HUDEP-2 (cell line): ENCODE results near the gene RAET1E.
"Not testable (repeated sequence)": the region's sequence is repeated elsewhere in the genome, so short reads cannot be mapped to it uniquely, and the experiment has no call there.

Source experiments
- DNase-seq, 76 experiments: peaks; one replicate each; lab custom pipeline; 2025; ENCODE audit not compliant: unreplicated experiment in 76 of 76; lab: John Stamatoyannopoulos, UW

Gene RAET1E

DNA sequence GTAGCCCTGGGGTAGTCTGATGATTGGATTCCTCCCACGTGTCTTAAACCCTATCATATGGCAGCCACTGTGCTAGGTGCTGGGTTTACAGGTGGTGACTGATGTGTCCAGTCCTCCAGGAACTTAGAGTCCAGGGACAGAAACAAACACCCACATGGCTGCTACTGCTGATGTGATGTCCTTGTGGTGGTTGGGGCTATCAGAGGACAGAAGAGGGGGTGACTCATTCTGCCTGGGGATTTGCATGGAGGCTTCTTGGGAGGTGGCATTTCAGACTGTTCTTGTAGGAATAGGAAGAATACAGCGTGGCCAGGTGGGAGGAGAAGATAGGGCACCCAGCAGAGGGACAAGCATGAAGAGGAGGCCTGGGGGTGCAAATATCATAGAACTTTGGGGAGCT is 15.2 kb upstream of the RAET1E start:
- DNase-seq, result no peak

DNA sequence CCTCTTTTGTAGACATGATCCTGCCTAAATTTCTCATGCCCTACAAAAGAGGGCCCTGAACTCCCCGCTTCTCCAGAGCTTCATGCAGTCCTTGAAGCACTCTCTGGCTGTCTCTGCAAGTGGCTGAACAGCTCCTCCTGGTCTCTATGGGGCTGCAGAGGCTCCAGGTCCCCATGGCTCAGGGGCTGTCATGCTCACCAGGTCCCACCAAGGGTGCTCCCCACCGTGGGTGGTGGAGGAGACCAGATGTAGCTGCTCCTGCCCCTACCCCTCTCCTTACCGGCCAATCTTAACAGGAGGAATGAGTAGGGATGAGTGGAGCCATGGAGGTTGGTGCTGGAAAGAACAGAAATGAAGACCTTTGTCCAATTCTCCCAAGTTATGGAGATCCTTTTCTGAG is 14.8 kb upstream of the RAET1E start:
- DNase-seq, result not testable (repeated sequence)

DNA sequence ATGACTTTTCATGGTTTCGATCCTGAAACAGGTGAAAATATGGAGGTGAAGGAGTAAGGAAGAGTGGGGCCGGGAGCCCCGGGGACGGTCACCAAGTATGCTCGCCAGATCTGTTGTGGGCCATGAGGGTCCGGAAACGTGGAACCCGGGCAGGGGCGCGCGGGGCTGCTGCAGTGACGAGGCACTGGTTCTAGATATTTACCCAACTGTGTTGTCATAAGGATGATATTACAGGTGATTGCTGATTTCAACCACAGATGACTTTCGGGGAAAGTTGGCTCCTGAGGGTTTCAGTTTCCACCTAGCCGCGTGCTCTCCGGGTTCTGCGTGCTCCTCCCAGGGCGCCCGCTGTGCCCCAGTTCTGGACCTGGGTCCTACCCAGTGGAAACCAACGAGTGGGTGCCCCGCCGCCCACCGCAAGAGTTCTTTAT is 12.8 kb upstream of the RAET1E start:
- DNase-seq, result no peak

DNA sequence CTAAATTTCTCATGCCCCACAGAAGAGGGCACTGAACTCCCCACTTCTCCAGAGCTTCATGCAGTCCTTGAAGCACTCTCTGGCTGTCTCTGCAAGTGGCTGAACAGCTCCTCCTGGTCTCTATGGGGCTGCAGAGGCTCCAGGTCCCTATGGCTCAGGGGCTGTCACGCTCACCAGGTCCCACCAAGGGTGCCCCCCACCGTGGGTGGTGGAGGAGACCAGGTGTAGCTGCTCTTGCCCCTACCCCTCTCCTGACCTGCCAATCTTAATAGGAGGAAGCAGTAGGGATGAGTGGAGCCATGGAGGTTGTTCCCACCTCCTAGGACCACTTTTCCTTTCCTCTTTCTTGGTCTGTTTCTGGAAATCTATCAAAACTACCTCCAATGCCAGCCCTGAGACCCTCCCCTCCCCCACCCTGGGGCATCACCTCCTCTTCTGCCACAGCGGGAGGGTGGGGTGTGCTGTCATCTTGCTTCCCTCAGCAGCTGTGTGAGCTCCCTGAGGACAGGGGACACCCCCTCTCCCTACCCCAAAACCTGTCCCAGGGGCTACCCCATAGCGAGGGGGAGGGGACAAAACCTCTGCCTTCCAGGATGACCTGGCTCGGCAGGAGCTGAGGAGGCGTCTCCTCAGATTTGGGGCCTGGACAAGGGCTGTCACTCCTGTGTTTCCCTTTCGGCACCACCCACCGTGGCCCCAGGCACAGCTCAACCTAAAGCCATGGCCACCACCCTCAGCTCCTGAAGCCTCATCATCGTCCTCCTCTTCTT is 12.0 kb upstream of the RAET1E start:
- DNase-seq, result no peak

DNA sequence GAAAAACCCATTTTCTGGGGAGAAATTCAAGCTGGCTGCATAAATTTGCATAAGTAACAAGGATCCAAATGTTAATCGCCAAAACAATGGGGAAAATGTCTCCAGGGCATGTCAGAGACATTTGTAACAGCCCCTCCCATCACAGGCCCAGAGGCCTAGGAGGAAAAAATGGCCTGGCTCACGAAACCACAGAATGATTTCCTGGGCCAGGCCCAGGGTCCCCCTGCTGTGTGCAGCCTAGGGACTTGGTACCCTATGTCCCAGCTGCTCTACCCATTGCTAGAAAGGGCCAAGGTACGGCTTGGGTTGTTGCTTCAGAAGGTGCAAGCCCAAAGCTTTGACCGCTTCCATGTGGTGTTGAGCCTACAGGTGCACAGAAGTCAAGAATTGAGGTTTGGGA is 10.6 kb upstream of the RAET1E start:
- not testable (repeated sequence) for DNase-seq

DNA sequence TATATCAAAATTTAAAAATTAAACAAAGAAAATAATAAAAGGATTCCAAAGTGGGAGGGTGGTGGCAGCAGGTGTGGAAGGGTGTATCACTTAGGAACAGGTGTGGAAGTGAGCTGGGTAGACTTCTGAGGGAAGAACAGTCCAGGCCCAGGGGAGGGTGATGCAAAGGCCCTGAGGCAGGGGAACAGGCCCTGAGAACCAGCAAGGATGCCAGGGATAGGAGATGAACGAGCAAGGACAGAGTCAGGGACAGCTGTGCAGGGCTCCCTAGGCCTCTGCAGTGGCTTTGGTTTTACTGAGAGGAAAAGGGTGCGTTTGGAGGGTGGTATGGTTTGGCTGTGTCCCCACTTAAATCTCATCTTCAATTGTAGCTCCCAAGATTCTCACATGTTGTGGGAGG is 9.4 kb upstream of the RAET1E start:
- no peak for DNase-seq

DNA sequence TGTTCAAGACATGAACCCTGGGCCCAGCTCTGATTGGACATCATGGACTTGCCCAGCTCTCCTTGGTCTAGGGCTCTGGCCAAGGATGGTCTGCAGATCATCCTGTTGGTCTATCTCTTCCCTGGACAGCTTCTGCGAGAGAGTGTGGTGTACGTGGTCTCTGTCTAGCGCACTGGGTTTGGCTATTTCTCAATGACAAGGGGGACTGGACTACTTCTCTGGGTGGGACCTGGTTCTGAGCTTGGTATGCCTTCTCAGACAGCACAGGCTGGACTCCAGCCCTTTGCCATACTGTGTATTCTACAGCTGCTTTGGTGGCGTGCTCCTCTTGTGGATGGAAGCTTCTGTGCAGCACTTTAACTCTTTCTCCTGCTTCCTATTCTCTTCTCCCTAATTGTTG is 8.5 kb upstream of the RAET1E start:
- no peak for DNase-seq

DNA sequence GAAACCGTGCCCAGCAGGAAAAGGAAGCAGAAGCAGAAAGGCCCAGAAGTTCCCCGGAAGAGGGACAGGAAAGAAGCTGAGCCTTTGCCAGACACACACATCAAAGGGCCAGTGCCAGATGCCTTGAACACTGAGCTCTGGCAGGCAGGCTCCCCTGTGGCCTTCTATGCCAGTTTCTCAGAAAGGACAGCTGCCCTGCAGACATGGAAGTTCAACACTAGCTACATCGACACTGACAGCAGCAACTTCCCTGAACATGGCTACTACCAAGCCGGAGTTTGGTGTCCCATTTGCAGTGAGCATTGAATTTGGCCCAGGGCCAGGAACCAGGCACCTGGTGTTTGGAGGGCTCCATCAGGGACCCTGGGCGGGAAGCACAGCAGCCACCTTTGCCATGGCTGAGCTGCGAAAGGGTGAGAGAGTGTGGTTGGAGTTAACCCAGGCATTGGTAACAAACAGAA is 8.0 kb upstream of the RAET1E start:
- no peak for DNase-seq

DNA sequence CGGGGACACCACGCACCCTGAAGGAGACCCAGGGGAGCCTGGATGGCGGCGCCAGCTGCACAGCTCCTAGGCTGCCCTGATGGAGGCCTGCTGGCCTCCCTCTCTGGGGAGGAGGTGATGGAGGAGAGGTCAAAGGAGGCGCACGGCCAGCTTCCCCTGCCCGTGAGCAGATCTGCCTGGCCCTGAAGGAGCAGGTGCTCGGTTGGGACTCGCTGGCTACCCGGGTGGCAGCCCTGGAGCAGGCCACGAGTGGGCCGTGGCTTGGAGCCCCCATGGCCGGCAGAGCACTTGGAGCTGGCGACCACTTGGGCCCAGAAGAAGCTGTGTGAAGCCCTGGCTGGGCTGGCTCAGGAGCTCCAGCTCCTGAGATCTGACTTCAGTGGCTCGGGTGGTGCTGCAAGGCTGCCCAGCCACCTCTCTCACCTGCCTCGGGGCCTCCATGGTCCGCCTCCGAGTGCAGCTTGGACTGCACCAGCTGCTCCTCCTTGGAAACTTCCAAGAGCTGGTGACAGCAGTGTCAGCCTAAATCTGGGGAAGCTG is 7.5 kb upstream of the RAET1E start:
- no peak for DNase-seq

DNA sequence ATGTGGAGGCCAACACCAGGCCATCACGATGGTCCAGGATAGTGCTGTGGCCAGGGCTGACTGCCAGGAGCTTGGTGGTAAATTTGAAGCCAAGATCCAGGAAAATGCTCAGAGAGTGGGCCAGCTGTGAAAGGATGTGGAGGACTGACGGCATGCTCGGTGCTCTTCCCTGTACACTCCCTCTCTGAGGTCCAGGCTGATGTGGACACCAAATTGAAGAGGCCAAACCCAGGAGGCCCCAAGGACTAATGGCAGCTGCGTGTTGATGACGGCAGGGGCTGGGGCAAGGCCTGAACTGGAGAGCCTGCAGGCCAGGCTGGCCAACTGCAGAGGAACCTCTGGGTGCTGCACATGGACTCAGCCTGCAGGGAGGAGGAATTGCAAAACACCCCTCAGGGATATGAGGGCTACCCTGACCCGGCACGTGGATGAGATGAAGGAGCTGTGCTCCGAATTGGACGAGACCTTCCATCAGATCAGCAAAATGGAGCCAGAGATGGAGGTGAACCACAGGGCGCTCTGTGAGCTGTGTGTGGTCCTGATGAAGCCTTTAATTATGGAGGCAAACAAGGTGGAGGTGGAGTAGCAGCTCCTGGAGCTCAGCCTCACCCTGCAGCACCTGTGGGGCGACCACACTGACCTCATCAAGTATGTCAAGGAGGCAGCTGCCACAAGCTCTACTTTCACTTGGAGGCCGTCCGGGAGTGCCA is 6.9 kb upstream of the RAET1E start:
- DNase-seq, result no peak

DNA sequence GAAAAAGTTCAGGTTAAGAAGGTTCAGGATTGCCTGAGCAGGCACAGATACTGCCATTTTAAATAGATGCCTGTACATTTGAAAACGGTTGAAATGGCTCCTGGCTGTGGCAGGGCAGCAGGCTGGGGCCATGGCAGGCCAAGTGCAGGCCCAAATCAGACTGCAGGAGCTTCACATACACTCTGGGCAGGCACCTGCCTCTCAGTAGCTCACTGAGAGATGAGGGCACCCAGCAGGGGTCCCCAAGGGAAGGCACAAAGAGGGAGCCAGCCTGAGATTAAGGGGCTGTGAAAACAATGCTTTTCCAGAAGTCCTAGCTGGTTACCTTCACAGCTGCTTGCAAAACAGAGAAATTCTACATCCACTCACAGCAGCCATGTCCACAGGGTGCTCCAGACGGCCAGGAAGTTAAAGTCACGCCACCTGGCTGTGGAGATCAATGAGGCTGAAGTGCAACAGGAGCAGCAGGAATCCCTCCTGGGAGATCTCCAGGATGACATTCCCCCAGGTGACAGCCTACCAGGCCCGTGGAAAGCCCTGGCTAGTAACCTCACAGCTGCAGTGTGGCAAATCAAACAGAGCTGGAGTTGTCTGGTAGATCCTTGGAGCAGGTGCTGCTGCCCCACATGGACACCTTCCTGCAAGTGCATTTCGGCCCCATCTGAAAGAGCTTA is 6.2 kb upstream of the RAET1E start:
- no peak for DNase-seq

DNA sequence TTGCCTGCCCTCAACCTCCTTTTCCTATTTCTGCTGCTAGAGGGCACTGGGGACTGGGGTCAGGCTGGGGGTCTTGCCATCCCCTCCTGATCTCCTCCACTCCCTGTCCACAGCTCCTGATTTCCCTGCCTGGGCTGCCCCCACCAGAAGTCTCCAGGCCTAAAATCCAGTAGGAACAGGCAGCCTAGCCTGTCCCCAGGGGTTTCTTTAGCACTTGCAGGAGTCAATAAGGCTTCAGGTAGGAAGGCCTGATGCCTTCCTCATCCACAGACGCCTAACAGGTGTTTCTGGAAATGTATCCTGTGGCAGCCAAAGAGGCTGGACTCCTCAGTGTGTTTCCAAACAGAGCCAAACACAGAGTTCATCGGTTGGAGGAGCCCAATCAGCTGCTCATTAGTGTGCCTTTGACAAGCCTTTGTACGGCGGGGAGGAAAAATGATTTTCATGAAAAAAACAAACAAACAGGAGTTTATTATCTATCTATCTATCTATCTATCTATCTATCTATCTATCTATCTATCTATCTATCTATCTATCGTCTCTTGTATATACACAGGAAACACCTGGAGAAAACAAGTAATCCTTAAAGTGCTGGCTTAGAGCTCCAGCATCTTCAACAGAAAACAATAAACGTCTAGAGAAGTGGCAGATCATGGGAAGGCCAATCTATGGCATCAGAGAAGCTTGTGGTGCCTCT is 3.7 kb upstream of the RAET1E start:
- DNase-seq, result no peak

DNA sequence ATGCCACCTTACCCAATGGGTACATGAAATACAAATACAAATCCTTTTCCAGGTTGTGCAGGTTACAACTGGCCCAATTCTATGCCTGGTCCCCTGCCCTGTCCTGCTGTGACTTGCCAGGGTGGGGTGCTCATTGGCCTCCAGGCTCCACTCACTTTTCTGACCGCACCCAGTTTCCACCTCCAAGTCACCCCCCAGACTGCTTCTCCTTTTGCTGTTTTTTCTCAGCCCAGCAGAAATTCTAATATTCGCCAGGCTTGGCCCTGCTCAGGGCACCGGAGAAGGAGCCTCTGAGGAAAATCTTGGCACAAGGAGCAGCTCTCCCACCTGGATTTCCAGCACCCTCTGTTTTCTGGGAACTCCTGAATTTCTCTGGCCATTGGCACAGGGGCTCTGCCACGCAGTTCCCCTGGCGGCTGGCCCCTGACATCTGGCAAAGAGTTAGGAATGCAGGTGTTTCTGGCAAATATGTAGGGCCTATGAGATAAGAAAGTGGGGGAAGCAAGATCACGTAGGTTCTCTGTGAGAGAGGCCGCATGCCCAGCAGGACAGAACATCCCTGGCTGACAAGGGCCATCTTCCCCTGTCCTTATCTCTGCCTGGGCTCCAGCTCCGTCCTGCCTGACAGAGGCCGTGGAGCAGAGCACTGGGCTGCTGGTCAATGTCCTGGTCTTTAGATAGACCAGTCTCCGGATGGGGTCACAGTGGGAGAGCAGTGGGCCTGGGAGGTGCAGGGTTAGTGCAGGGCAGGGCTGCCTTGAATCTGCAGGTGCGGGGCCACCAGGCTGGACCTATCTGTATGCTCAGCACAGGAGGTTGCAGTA is 2.9 kb upstream of the RAET1E start:
- DNase-seq, result no peak

DNA sequence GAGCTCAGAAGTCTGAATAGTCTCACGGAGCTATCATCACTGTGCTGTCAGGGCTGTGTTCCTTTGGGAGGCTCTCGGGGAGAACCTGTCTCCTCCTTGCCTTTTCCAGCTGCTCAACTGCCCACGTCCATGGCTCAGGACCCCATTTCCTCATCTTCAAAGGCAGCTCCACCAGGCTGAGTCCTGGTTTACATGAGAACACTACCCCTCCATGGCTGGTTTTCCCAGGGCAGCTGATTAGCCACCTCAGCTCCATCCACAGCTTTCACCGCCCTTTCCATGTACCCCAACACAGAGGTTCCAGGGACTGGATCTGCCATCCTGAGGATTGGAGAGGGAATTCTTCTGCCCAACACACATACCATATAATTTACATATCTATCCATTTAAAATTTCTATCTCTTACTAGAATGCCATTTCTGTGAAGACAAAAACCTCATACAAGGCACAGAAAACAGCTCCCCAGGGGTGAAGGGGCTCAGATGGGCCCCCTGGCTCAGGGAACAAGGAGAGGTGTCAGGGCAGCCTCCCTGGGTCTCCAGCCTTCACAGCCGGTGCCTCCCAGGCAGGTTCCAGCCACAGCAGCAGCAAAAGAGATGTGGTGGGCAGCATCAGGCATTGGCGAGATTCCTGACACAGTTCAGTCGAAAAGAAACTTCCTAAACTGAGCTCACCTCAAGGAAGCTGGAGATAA is 2.2 kb upstream of the RAET1E start:
- DNase-seq, result no peak

DNA sequence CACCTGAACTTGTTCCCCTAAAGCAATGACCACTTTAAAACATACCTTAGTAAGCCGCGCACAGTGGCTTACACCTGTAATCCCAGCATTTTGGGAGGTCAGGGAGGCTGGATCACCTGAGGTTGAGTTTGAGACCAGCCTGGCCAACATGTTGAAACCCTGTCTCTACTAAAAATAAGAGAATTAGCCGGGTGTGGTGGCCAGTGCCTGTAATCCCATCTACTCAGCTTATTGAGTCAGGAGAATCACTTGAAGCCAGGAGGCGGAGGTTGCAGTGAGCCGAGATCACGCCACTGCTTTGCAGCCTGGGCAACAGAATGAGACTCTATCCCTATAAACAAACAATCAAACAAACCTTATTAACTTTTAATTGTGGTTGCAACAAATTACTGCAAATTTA is 1.6 kb upstream of the RAET1E start:
- DNase-seq, result no peak

DNA sequence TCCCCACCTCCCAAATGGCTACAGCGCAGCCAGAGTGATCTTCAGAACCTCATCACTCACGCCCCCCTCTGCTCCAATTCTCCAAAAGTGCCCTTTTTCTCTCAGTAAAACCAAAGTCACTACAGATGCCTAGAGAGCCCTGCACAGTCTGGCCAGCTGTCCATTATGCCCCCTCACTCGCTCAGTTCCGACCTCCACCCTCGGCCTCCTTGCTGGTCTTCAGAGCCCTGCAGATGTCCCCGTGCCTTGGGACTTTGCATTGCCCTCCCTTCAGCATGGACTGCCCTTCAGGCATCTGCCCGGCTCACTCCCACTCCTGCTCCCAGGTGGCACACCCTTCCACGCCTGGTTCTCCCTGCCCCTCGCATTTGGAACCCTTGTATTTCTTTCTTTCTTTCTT is 1.1 kb upstream of the RAET1E start:
- DNase-seq, result no peak

DNA sequence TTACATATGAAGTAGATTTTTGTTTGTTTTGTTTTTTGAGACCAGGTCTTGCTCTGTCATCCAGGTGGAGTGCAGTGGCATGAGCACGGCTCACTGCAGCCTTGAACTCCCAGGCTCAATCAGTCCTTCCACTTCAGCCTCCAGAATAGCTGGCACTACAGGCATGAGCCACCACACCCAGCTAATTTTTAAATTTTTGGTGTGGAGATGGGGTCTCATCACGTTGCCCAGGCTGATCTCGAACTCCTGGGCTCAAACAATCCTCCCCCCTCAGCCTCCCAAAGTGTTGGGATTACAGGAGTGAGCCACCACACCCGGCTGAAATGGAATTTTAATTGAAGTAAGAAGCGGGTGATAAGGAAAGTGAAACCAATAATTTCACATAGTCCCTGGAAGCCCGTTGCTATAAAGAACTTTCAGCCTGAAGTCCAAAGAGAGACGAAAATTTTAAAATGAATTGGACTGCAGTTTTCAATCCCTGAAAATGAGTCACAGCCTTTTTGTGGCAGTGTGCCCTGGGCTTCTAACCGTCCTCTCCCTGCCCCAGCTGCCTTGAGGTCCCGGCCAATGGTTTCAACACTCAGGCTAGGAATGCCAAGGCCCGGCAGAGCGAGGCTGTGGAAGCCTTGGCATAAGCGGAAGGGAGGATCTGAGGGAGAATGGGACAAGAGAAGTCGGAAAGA is 757 bp downstream of the RAET1E start:
- DNase-seq, result peak in 2 of 76 experiments; percentile 19 to 27

DNA sequence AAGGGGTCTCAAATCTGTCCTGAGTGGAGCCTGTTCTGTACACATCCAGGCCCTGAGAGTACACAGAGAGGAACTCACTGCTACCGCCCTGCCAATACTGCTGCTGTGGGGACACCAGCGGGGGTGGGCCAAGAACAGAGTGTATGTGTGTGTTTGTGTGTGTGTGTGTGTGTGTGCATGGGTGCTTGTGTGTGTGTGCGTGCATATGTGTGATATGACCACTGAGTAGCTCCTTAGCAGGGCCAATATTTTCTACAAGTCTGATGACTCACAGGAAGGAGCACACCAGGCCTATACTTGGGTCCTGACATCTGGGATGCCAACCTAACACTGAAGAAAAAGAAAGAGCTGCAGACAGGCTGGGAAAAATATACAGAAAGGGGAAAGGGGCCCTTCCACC is 1.4 kb downstream of the RAET1E start:
- no peak for DNase-seq

DNA sequence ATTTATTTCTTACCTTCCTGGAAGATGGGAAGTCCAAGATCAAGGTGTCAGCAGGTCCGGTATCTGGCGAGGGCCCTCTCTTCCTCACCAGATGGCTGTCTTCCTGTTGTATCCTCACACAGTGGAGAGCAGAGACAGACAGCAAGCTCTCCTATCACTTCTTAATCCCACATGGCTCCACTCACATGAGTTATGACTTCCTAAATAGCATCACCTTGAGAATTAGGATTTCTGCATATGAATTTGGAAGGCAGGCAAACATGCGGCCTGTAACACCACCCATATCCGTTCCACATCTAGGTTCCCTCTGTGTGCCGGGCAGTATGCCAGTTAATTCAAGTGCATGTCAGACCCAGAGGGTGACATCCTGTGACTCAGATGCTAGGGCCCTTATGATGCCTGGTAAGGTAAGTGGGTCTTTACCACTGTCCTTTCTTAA is 2.1 kb downstream of the RAET1E start:
- peak in 67 of 76 experiments; percentile 17 to 89 (median 68) for DNase-seq
